G401 (cell line): Measurements from ENCODE around the gene PPARD. TPM values are rescaled to one million over a fixed set of nuclear protein-coding genes. Genes with fewer than 3 reads are reported as not detected.
"Not testable (repeated sequence)": the region's sequence is repeated elsewhere in the genome, so short reads cannot be mapped to it uniquely, and the experiment has no call there.

Source experiments
- DNase-seq: peaks from one replicate; pipeline ENCODE4 v3.0.0-alpha.2; 2015; ENCODE audit warnings: low spot score
- in situ Hi-C: cut with HindIII; loops from 2 replicates; pipeline ENCODE4 v1.10.0; 2016; ENCODE audit warnings: low sequenced_read_pairs, mixed read lengths
- total RNA-seq: library from RNA; depleted of rRNA; stranded (reverse); fragments of >200 nt; shearing (Covaris generic); gene quantifications from 2 replicates; pipeline ENCODE4 v1.2.3, GENCODE V29; 2014

The PPARD gene
- total RNA-seq, 1 experiment from 2014 or later, result 4.2 TPM

DNA sequence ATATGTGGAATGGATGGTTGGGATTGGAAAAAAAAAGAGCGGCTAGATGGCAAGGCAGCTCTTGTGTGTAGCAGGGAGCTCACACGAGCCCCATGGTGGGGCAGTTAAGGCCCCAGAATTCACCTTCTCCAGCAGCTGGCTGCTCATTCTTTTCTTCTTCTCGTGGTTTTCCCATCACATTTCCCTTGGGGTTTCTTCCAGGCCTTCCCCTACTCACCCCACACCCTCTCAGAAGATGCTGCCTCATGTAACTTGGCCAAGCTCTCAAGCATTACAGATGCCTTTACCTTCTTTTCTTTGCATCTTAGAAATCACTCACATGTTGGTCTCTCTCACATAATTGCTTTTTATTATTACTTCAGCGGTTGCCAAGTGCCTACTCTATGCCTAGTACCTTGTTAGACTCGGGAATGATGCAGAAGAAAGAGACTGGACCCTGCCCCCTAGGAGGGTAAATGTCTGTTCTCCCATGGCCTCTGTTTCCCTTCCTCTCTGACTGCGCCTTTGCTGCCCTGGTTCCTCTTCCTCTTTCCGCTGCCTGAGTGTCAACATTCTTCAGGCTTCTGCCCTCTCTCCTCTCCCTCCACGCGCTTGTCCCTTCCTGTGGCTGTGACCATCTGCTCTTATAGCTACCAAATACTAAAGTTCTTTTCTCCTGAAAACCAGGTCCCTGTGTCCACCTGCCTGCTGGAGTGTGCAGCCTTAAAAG, 28.6 kb downstream of the PPARD start:
- DNase-seq, result peak; percentile 86
- in situ Hi-C loops, result no loop called here

DNA sequence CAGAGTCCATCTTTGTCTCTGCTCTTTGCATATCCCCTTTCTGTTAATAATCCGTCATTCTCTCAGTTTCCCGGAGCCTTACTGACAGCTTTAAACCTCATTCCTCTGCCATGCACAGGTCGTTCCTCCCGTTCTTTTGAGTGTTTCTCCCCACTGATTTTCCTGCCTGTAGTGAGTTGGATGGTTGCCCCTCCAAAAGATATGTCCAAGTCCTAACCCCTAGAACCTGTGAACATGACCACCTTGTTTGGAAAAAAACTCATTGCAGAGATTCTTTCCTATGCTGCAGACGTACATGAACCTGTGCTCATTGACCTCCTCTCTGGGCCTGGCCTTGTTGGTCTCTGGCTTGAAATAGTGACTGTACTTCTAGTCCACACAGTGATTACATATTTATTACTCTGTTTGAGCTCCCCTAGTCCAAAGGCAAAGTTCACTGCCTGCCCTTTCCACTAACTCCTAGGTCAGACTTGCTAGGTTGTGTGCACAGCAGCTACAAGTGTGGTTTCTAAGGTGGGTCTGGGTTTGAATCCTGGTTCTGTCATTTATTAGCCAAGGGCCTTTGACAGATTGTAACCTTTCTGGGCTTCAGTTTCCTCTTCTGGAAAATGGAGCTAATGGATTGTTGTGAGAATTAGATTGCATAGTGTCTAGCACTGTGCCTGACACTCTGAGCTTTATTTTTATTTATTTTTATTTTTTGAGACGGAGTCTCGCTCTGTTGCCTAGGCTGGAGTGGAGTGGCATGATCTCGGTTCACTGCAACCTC, 29.3 kb downstream of the PPARD start:
- no peak for DNase-seq
- in situ Hi-C loops, result no loop called here

DNA sequence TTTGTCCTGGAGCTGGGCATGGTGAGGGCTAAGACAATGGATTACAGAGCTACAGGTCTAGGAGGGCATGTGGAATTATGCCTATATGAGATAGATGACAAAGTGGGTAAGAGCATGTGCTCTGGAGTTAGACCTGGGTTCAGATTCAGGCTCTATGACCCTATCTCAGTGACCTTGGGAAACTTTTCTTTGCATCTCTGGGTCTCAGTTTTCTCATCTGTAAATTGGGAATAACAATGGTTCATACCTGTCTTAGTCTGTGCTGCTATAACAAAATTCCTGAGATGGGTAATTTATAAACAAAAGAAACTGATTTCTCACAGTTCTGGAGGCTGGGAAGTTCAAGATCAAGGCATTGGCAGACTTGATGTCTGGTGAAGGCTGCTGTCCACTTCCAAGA, 30.3 kb downstream of the PPARD start:
- DNase-seq, result no peak
- in situ Hi-C loops, result no loop called here

DNA sequence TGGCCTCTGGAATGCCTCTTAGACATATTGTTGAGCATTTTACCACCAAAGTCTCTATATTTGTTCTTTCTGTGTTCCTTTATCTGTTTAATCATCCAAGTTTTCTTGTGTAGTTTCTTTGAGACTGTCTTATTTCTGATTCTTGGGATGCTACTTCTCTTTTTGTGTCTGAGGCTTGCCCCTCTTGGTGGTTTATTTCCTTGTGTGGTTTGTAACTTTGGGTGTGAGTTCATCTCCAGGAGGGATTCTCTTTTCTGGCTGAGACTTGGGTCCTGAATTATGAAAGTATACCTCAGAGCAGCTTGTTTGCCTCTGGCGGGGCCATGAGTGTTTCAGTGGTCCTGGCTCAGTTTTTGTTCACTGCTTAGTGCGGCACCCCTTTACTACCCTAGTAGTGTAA, 33.9 kb downstream of the PPARD start:
- DNase-seq, result no peak
- in situ Hi-C loops, result no loop called here

DNA sequence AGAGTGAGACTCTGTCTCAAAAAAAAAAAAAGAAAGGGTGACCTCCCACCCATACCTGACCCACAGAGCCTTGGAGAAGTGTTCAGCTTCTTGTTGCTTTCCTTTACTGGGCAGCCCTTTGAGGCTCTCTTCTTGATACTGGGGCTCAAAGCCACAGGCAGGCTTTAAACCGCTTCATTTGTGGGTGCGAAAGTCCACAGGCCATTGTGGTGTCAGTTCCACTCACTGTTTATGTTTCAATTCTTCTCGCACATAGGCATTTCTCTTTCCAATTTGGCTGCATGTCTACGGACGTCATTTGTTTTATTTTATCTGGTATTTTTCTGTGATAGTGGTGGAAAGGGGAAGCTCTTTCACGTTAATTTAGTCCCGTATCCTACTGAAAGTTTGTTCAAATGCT, 34.6 kb downstream of the PPARD start:
- in situ Hi-C loops, result no loop called here
- no peak for DNase-seq

DNA sequence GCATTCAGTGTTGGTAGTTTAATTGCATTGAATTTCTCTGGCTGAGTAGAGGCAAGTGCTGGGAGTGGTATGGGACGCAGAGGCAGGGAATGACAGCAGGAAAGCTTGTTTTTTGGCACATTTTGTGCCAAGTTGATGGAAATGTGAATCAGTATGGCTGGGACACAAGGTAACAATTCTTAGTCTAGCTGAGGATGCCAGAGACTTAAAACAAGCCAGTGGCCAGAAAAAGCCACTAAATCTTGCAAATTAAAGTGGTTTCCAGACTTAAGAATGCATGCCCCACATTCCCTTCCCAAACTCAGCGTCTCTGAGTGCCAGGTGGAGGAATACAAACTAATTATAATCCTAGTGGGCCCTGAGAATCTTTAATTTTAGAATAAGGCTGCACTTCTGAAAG, 35.9 kb downstream of the PPARD start:
- in situ Hi-C loops, result no loop called here
- no peak for DNase-seq

DNA sequence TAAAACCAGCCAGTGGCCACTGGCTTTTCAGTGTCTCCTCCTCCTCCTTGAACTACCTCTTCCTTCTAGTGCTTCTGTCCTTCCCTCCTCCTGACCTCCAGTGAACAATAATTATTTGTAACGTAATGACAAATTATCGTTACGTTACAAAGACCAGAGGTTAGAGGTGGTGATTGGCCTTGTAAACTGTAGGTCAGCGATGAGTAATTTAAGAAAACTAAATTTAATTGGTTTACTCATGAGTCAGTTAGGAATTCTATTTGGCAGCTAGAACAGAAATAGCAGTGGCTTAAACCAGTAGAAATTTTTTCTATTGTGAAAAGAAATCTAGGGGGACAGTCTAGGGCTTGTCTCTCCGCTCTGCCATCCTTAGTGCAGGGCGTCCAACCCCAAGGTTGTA, 38.8 kb downstream of the PPARD start:
- DNase-seq, result no peak
- in situ Hi-C loops, result no loop called here

DNA sequence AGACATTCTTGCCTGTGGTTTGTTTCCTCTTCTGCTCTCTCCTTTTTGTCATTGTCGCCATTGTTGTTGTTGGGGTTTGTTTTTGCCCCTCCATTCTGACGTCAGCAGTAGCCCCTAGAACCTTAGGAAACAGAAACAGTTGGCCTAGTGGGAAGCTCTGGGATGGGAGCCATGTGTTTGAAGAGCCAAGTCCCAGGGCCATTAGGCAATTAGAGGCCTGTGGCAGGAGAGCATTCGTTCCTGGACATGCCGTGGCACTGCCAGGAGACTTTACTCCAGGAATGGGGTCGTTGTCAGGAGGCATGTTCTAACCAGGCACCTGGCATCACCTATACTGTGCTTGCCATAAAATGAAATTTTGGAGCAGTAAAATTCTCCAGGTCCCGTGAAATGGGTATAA, 39.7 kb downstream of the PPARD start:
- no peak for DNase-seq
- in situ Hi-C loops, result no loop called here

DNA sequence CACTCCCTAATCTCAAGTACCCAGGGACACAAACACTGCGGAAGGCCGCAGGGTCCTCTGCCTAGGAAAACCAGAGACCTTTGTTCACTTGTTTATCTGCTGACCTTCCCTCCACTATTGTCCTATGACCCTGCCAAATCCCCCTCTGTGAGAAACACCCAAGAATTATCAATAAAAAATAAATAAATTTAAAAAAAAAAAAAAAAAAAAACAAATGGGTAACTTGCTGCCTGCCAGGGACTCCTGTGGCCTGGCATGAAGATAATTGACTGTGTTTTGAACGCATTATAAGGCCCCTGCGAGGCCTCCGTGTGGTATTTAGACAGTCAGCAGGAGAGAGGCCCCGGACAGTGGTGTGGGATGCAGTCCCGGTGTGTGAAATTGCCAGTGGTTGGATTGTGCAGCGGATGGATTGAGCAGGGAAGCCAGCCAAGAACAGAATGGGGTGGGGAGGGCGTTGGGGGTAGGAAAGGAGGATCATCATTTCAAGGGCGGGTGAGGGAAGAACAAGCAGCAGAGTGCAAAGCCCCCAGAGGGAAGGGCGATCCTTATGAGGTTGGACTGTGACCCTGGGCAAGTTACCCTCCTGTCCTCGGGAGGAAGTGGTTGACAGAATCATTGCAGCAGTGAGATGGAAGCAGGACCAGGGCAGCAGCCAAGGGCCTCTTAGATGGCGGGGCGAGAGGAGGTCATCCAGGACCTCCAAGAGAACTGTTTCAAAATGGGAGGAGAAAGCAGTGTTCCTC, 43.3 kb downstream of the PPARD start:
- no peak for DNase-seq
- in situ Hi-C loops, result no loop called here

DNA sequence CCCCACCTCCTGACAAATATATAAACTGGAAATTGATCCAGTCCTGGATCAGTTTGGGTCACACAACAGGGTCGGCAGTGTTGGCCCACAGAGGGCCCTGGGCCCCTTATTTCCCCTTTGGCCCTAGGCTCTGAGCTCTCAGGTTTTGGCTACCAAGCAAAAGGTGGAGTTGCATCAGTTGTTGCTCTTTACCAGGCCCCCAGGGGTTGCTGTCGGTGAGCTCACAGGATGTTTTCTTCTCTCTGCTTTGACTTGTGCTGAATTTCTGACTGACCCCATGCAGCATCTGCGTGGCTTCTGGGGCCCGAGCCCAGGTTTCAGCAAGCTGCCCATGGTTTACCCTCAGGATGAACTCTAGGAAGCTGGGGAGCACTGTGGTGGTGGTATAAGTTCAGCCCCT, 44.6 kb downstream of the PPARD start:
- no peak for DNase-seq
- in situ Hi-C loops, result no loop called here

DNA sequence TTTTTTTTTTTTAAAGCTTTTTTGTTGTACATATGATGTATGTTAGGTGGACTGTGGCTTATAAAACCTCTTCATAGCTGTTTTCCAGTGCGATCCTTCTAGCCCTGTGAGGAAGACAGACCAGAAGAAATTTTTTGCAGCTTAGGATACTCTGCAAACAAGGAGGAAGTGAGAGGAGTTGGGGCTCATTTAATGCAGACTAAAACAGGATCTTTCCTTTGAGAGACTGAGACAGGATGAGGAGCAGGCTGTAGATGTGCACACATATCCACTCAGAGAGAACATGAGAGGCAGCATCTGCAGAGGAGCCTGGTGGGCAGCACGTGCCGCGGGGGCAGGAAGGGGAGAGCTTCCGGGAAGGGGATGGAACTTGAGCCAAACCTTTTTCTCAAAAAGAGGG, 45.7 kb downstream of the PPARD start:
- in situ Hi-C loops, result no loop called here
- no peak for DNase-seq

DNA sequence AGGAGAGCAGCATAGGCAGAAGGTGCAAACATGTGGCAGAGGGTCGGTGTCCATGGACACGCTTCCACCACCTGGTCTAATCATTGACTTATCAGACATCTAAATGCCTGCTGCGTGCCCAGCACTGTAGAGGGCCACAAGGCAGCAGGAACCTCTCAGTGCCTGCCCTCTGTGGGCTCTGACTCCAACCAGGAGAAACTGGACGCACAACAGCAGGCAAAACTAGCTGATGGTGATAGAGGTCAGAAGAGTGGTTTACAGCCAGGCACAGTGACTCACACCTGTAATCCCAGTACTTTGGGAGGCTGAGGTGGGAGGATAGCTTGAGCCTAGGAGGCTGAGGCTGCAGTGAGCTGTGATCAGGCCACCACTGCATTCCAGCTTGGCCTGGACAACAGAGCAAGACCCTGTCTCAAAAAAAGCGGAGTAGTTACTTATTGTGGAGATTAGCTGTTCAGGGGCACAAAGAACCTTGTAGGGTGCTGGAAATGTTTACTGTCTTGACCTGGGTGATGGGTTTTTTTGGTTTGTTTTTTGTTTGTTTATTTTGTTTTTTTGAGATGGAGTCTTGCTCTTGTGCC, 46.5 kb downstream of the PPARD start:
- no peak for DNase-seq

DNA sequence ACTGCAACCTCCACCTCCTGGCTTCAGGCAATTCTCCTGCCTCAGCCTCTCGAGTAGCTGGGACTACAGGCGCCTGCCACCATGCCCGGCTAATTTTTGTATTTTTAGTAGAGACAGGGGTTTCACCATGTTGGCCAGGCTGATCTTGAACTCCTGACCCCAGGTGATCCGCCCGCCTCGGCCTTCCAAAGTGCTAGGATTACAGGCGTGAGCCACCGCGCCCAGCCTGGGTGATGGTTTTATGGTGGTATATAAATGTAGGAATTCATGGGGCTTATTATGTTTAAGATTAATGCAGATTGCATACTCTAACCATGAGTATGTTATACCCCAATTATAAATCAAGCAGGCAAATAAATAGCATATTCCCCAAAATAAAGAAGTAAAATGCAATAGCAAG, 47.0 kb downstream of the PPARD start:
- in situ Hi-C loops, DNase-seq: not testable (repeated sequence)

More for the DNA sequence above, 46.5 kb downstream of the PPARD start:
- in situ Hi-C loops, result no loop called here

DNA sequence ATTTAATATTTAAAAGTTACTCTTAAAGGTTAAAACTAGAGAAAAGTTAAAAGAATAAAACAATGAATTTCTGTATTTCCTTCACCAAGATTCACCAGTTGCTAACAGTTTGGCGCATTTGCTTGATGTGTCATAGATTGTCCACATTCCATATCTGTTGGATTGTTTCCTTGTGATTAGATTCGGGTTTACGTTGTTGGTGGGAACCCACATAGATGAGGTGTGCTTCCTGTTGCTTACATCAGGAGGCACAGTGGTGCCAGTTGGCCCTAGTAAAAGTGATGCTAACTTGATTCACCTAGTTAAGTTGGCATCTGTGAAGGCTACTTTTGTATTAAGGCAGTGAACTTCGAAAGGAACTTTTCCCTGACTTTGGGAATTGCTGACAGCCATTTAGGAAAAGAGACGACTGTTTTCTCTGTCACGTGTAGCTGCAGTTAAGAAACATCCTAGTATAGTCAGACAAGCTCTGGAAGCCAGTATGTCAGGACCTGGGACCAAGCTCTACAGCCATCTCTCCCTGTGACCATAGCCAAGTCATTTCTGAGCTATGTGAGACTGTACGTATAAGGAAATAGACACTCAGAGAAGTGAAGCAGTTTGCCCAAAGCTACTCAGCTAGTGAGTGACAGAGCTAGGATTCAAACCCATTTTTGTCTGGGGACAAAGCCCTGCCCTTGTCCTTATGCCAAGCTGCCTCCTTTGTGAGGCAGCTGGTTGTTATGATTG, 49.0 kb downstream of the PPARD start:
- DNase-seq, result no peak
- in situ Hi-C loops, result no loop called here

DNA sequence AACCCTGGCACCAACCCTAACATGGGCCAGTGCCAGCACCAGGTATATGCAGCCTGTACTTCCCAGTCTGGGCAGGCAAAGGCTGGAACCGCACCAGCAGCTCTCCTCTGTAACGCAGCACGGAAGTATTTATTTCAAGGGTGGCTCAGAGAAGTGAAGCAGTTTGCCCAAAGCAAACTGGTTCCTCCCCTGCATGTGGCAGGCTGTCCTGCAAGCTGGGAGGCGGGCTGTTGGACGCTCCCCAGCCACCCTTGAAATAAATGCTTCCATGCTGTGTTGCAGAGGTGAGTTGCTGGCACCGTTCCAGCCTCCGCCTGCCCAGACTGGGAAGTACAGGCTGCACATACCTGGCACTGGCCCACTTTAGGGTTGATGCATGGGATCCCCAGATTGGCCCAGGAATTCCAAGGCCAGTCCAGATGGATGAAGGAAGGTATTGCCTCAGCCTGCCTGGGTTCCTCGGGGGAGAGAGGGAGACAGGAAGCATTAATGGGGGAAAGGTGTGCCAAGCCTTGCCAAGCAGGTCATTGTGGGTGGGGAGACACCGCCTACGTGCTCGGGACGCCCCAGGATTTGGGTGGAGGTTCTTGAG, 49.8 kb downstream of the PPARD start:
- in situ Hi-C loops, result no loop called here

DNA sequence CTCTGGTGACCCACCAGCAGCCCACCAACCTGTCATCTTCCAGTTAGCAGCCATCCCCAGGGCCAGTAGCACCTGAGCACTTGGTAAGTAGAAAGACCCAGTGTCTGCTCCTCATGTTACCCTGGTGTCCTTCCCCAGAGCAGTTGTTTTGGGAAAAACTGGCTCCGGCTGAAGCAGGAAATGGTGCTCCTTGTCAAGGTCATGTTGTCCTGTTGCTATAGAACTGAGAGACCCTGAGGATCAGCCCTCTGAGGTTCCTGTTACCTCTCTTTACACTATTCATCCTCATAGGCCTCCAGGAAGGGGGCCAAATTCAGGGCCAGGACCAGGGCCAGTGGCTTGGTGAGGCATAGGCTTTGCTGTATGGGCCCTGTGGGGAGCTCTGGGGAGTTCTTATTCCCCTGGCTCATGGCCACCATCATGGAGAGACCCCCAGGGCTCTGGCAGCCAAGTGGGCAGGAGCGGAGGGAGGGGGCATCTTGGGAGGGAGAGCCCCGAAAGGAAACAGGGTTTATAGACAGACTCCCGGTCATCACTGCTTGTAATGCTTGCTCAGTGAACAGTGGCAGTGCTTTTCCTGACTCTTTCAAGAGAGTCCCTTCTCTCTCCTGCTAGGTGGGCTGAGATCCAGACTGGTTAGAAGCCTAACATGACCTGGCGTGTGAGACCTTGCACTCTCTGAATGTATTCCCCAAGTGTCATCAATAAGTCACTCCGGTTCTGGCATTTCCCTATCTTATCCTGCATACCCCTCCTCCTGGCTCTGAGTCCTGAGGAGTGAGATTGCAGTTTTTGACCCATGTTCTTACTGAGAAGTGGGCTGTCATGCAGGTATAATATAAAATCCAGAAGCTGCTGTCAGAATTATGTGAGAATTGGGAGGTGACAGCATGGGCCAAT, 50.7 kb downstream of the PPARD start:
- in situ Hi-C loops, result no loop called here
- DNase-seq, result no peak

More for the DNA sequence above, 49.8 kb downstream of the PPARD start:
- DNase-seq, result peak; percentile 71

DNA sequence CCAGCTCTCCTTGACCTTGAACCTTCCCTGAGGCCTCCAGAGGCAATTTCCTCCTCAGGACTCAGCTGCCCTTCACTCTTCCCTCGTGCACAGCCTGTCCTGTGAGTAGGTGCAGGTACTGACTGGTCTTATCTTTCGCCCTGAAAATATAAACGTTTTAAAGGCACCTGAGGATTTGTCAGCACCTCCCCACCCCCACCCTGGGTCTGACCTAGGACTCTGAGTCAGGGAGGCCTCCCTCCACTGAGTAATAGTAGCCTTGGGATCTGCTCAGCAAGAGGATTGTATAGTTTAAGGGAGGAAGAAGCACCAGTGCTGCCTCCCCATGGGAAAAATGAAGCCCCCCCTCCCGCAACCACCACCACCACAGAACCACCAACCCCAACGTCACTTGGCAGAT, 54.6 kb downstream of the PPARD start:
- in situ Hi-C loops, result no loop called here
- no peak for DNase-seq
